Activated CD4-positive, alpha-beta T cell treated with anti-CD3 and anti-CD28 coated beads, Interleukin-2, Interleukin-6, amounts not matched to agents 100 ng/mL and 50 ng/mL, durations not matched to agents 16 hours and 8 hours (primary cell): Measurements from ENCODE around the gene TSSK2.
"Not testable (repeated sequence)": the region's sequence is repeated elsewhere in the genome, so short reads cannot be mapped to it uniquely, and the experiment has no call there.

ENCODE experiments used
- DNase-seq: peaks from one replicate; pipeline ENCODE4 v3.0.0-alpha.2; 2020

TSSK2 gene

DNA sequence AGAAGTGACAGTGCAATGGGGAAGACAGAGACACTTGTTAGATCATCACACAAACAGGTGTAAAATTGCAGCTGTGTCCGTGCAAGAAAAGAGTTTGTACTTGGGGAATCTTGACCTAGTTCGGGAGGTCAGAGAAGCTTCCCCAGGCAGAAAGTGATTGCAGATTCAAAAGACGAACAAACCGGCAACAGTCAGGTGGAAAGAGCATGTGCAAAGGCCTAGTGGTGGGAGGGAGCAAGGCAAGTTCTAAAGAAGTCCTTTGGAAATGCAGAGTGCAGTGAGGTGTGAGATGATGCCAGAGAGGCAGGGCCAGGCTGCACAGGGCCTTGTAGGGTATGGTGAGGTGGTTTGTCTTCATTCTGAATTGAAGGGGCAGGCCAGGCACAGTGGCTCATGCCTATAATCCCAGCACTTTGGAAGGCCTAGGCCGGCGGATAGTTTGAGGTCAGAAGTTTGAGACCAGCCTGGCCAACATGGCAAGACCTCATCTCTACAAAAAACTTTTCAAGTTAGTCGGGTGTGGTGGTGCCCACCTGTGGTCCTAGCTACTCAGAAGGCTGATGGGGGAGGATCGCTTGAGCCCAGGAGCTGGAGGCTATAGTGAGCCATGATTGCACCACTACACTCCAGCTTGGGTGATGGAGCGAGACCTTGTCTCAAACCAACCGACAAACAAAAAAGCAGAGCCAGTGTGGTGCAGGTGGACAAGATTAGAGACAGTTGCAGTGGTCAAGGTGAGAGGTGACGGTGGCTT lies 15.3 kb downstream of the TSSK2 start:
- no peak for DNase-seq

- no peak for DNase-seq
Measured at GRCh38 chr22:19147195-19147780, 16.2 kb downstream of the TSSK2 start.

- no peak for DNase-seq
Measured at GRCh38 chr22:19148417-19149046, 17.4 kb downstream of the TSSK2 start.

- DNase-seq: peak; percentile 64
Measured at GRCh38 chr22:19149047-19149883, 18.2 kb downstream of the TSSK2 start.

GRCh38 chr22:19149991-19150390 lies 18.9 kb downstream of the TSSK2 start, which contains the start of gene GSC2:
GSC2 (minus strand) TSS chr22:19150292; CDS start chr22:19150283, 9 bp downstream.
- DNase-seq: no peak

- no peak for DNase-seq
Measured at GRCh38 chr22:19150482-19151328, 19.6 kb downstream of the TSSK2 start.

- DNase-seq: no peak
Measured at GRCh38 chr22:19151329-19152191, 20.5 kb downstream of the TSSK2 start.

GRCh38 chr22:19152942-19153883 lies 22.1 kb downstream of the TSSK2 start:
- DNase-seq: no peak

GRCh38 chr22:19156109-19156508 lies 25.0 kb downstream of the TSSK2 start:
- not testable (repeated sequence) for DNase-seq

- DNase-seq: not testable (repeated sequence)
Measured at GRCh38 chr22:19158649-19159048, 27.5 kb downstream of the TSSK2 start.

DNA sequence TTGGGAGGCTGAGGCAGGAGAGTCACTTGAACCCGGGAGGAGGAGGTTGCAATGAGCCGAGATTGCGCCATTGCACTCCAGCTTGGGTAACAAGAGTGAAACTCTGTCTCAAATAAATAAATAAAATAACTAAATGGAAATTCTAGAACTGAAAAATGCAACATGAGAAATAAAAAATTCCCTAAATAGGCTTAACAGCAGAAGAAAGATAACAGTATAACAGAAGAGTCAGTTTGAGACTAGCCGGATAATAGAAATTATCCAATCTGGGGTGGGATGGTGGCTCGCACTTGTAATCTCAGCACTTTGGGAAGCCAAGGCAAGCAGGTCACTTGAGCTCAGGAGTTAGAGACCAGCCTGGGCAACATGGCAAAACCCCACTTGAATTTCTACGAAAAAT lies 33.3 kb downstream of the TSSK2 start:
- DNase-seq: no peak

- DNase-seq: no peak
Measured at GRCh38 chr22:19166421-19166820, 35.3 kb downstream of the TSSK2 start.

DNA sequence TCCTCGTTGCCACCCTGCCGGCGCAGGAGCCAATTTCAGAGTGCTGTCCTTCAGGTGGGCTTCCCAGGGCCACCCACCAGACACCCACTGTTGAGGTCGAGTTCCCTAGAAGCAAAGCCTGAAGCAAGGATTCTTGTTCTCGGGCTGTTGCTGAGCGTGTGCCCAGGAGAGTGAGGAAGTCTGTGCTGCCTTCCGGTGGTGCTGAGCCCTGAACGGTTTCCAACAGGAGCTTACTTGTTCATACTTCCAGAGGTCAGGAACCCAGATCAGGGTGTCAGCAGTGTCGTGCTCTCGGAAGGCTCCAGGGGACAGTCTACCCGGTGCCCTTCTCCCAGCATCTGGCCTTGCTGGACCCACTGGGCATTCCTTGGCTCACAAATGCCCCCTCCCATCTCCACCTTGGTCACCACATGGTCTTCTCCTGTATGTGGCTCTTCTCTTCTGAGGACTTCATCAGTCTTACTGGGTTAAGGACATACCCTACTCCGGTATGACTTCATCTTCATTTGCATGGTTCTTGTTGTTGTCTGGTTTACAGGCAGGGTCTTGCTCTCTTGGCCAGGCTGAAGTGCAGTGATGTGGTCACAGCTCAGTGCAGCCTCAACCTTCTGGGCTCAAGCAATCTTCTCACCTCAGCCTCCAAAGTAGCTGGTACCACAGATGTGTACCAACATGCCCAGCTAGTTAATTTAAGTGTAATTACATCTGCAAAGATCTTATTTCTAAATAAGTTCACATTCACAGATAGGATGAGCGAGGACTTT lies 36.2 kb downstream of the TSSK2 start:
- DNase-seq: no peak

GRCh38 chr22:19168088-19168890 lies 37.2 kb downstream of the TSSK2 start:
- DNase-seq: no peak

GRCh38 chr22:19169002-19169946 lies 38.2 kb downstream of the TSSK2 start:
- no peak for DNase-seq

DNA sequence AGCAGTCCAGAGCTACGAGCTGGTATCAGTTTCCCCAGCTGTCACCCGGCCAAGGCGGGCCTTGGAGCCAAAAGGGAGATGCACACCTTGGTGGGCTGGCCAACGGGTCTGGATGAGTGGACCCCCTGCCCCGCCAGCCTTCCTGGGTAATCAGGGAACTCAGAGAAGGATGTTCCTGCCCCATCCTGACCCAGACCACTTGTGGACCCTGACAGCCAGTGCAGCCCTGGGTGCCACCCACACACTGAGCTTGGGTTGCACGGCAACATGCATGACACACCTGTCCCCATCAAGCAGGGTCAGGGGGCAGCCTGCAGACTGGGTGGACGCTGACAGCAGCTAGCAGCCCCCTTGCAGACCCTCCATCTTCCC lies 38.8 kb downstream of the TSSK2 start:
- no peak for DNase-seq
